Trophoblast cell (in vitro differentiated cells and primary cell): ENCODE measurements around the gene HSPD1. TPM values are rescaled to one million over a fixed set of nuclear protein-coding genes. Genes with fewer than 3 reads are reported as not detected.

Source experiments
- DNase-seq, 2 donors: peaks; one replicate each; pipeline ENCODE4 v3.0.0-alpha.2; 2016
- H2AFZ ChIP-seq: 2 replicates; pipeline ENCODE4 v1.6.1; 2013; ENCODE audit warnings: low read length, moderate library complexity, mild to moderate bottlenecking; ENCODE audit not compliant: insufficient read depth, poor library complexity
- H2AK5ac ChIP-seq: 2 replicates; pipeline ENCODE4 v1.6.1; 2013; ENCODE audit warnings: mild to moderate bottlenecking, low read length
- H2BK120ac ChIP-seq: 2 replicates; pipeline ENCODE4 v1.6.1; 2013; ENCODE audit warnings: low read length, mild to moderate bottlenecking, moderate library complexity; ENCODE audit not compliant: insufficient read depth, poor library complexity
- H2BK12ac ChIP-seq: 2 replicates; pipeline ENCODE4 v1.6.1; 2013; ENCODE audit warnings: mild to moderate bottlenecking, low read length, moderate library complexity
- H2BK5ac ChIP-seq: 2 replicates; pipeline ENCODE4 v1.6.1; 2013; ENCODE audit warnings: low read length, low read depth, moderate library complexity, mild to moderate bottlenecking; ENCODE audit not compliant: poor library complexity
- H3K14ac ChIP-seq: 2 replicates; pipeline ENCODE4 v1.6.1; 2013; ENCODE audit warnings: mild to moderate bottlenecking, low read length
- H3K18ac ChIP-seq: 2 replicates; pipeline ENCODE4 v1.6.1; 2013; ENCODE audit warnings: mild to moderate bottlenecking, low read length
- H3K23ac ChIP-seq: 2 replicates; pipeline ENCODE4 v1.6.1; 2013; ENCODE audit warnings: low read length
- H3K27ac ChIP-seq: 2 replicates; pipeline ENCODE4 v1.5.1; 2013; ENCODE audit warnings: low read depth, mild to moderate bottlenecking, inconsistent platforms, low read length, moderate library complexity
- H3K27me3 ChIP-seq: 2 replicates; pipeline ENCODE4 v1.6.1; 2013; ENCODE audit warnings: inconsistent platforms, mild to moderate bottlenecking, low read length, moderate library complexity; ENCODE audit not compliant: insufficient read depth
- H3K36me3 ChIP-seq, 2 experiments: 1 replicate in 1 of 2; 2 replicates in 1 of 2; pipeline ENCODE4 v1.6.1; 2013; ENCODE audit warnings: low read length in 2 of 2, mild to moderate bottlenecking in 2 of 2, moderate library complexity in 1 of 2; ENCODE audit not compliant: insufficient read depth in 2 of 2, control insufficient read depth in 1 of 2
- H3K4ac ChIP-seq: 2 replicates; pipeline ENCODE4 v1.6.1; 2013; ENCODE audit warnings: low read depth, mild to moderate bottlenecking, low read length, moderate library complexity
- H3K4me1 ChIP-seq, 2 experiments: 1 replicate in 1 of 2; 2 replicates in 1 of 2; pipeline ENCODE4 v1.6.1; 2013; ENCODE audit warnings: low read length in 2 of 2, mild to moderate bottlenecking in 2 of 2, moderate library complexity in 1 of 2; ENCODE audit not compliant: insufficient read depth in 2 of 2, control insufficient read depth in 1 of 2
- H3K4me2 ChIP-seq: 2 replicates; pipeline ENCODE4 v1.6.1; 2013; ENCODE audit warnings: inconsistent platforms, mild to moderate bottlenecking, low read length, moderate library complexity
- H3K4me3 ChIP-seq: 2 replicates; pipeline ENCODE4 v1.5.1; 2013; ENCODE audit warnings: mild to moderate bottlenecking, low read depth, low read length, inconsistent platforms
- H3K79me1 ChIP-seq: one replicate; pipeline ENCODE4 v1.6.1; 2013; ENCODE audit warnings: low read length
- H3K79me2 ChIP-seq: 2 replicates; pipeline ENCODE4 v1.6.1; 2013; ENCODE audit warnings: low read length, mild to moderate bottlenecking; ENCODE audit not compliant: control insufficient read depth, insufficient read depth, poor library complexity
- H3K9ac ChIP-seq: 2 replicates; pipeline ENCODE4 v1.6.1; 2013; ENCODE audit warnings: mild to moderate bottlenecking, low read length
- H3K9me3 ChIP-seq: 2 replicates; pipeline ENCODE4 v1.6.1; 2013; ENCODE audit warnings: low read depth, mild to moderate bottlenecking, control low read depth, inconsistent platforms, low read length; ENCODE audit not compliant: insufficient read depth
- H4K12ac ChIP-seq: 2 replicates; pipeline ENCODE4 v1.6.1; 2013; ENCODE audit warnings: low read depth, mild to moderate bottlenecking, low read length, moderate library complexity
- H4K8ac ChIP-seq: 2 replicates; pipeline ENCODE4 v1.6.1; 2013; ENCODE audit warnings: low read depth, mild to moderate bottlenecking, low read length, moderate library complexity
- H4K91ac ChIP-seq: one replicate; pipeline ENCODE4 v1.6.1; 2013; ENCODE audit warnings: low read depth, mild to moderate bottlenecking, low read length, moderate library complexity
- WGBS: extraction: QIAGEN DNeasy Blood & Tissue Kit; methylation state at CpG from one replicate; pipeline ENCODE4 v1.1.7; 2013; ENCODE audit warnings: missing lambda C conversion rate; ENCODE audit not compliant: insufficient read length, insufficient coverage; ENCODE audit errors: extremely low coverage; 5-methylcytosine and 5-hydroxymethylcytosine counted together
- polyA plus RNA-seq: library from polyadenylated mRNA; stranded (reverse); fragments of 200-250 nt; gene quantifications from 2 replicates; pipeline ENCODE4 v1.2.3, GENCODE V29; 2013

HSPD1 gene
- polyA plus RNA-seq = 159 and 161 TPM in 2 replicates

DNA sequence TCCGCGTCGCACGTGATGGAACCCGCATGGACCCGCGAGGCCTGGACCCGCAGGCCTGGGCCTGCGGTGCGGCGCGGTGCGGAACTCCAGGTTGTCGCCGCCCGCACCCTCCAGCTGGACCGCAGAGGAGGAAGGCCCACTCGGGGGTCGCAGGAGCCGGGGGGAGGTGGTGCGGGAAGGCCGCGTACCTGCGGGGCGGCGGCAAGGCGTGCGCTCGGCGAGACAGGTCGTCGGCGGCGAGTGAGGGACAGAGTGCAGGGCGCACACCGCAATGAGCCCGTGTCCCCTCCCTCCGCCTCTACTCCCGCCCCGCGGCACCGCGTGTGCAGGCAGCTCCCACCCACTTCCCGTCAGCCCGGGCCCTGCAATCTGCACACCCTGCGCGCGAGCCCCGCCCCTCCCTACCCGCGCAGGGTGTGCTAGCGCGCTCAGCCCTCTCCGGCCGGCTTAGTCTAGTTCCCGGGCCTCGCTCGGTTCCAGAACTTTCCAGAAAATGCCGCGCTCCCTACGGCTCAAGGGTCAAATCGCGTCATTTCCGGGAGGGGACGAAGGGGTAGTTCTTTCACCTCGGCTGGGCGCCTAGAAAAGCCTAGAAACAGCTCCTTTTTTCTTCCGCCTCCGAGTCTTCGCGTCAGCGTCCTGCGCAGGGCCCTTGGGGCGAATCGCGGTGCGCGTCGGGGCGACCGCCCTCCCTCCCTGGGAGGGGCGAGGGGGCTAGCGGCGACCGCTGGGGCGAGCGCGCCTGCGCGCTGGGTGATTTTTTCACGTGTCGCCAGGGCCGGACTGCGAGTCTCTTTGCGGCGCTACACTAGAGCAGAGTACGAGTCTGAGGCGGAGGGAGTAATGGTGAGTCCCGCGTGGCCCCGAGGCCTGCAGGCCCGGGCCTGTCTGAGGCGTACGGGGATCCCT, at the start of gene HSPD1, which contains the start of gene HSPE1:
Gene HSPD1 (minus strand): TSS at position 247 of the 909 bp plus-strand sequence. CDS start 992 bp downstream, outside the sequence.
Gene HSPE1 (plus strand): TSS at position 786 of the 909 bp plus-strand sequence. CDS start 58 bp downstream, at position 844.
- peak within 1 kb of the TSS; percentile 74 for H4K8ac ChIP-seq
- no peak within 1 kb of the TSS for H2BK12ac ChIP-seq
- H3K18ac ChIP-seq = peak within 1 kb of the TSS; percentile 71
- H3K27me3 ChIP-seq = no peaks in the 10 kb centered on the region
- H3K14ac ChIP-seq = peak within 1 kb of the TSS; percentile 79
- peak within 1 kb of the TSS; percentile 75 for H3K4ac ChIP-seq
- H3K27ac ChIP-seq = peak within 1 kb of the TSS; percentile 90
- DNase-seq = peak; percentile 99 to 100
- H3K4me3 ChIP-seq = peak within 1 kb of the TSS; percentile 91
- no peaks in the 10 kb centered on the region for H3K9me3 ChIP-seq
- H2BK5ac ChIP-seq = peak within 1 kb of the TSS; percentile 71
- H3K79me2 ChIP-seq = peaks cover 20% of the 10 kb centered on the region
- H3K79me1 ChIP-seq = peaks cover 14% of the 10 kb centered on the region
- peak within 1 kb of the TSS; percentile 68 for H4K12ac ChIP-seq
- H3K9ac ChIP-seq = peak within 1 kb of the TSS; percentile 87
- no CpG with 5 or more reads among the region's 104 CpGs for WGBS
- peak within 1 kb of the TSS; percentile 83 for H4K91ac ChIP-seq
- peaks cover 0 to 3% of the 10 kb centered on the region in 2 experiments for H3K4me1 ChIP-seq
- peak within 1 kb of the TSS; percentile 88 for H3K4me2 ChIP-seq
- peak within 1 kb of the TSS; percentile 31 for H2AK5ac ChIP-seq
- peaks cover 12 to 20% of the 10 kb centered on the region in 2 experiments for H3K36me3 ChIP-seq
- no peak within 1 kb of the TSS for H3K23ac ChIP-seq
- peak within 1 kb of the TSS; percentile 85 for H2BK120ac ChIP-seq
- H2AFZ ChIP-seq = peak within 1 kb of the TSS; percentile 75

DNA sequence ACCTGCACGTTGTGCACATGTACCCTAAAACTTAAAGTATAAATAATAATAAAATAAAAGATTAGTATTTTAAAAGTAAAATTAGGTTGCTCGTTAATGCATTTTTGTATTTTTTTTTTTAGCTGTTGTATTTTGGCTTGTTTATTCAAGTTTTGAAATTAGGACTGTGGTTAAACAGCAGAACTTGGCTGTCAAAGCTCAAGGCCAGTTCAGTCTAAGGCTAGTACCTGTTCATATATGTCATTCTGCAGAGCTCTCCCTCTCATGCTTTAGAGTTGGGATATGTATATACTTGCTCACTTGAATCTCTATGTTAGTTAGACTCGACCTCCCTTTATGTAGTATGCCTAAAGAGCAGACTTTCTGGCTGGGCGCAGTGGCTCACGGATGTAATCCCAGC, 48.9 kb upstream of the HSPD1 start:
- Histone ChIP-seq H3K4me3 (no peak overlapping the region), H3K23ac (no peak overlapping the region), H2AFZ (no peak overlapping the region), H3K9me3 (no peaks in the 10 kb centered on the region), H3K79me2 (no peaks in the 10 kb centered on the region), H2BK120ac (no peak overlapping the region), H3K4me1 (no peaks in the 10 kb centered on the region), H3K9ac (no peak overlapping the region), H2BK5ac (no peak overlapping the region), H3K27me3 (no peaks in the 10 kb centered on the region), H3K18ac (no peak overlapping the region), H2AK5ac (no peak overlapping the region), H3K4me2 (no peak overlapping the region), H3K4ac (no peak overlapping the region), H2BK12ac (no peak overlapping the region), H3K27ac (no peak overlapping the region), H4K8ac (no peak overlapping the region), H4K91ac (no peak overlapping the region), H3K36me3 (peaks cover 13 to 15% of the 10 kb centered on the region in 2 experiments), H3K79me1 (no peaks in the 10 kb centered on the region), H3K14ac (no peak overlapping the region), H4K12ac (no peak overlapping the region)
- 100% methylated on average over 1 of the region's 5 CpGs for WGBS
- DNase-seq = no peak

DNA sequence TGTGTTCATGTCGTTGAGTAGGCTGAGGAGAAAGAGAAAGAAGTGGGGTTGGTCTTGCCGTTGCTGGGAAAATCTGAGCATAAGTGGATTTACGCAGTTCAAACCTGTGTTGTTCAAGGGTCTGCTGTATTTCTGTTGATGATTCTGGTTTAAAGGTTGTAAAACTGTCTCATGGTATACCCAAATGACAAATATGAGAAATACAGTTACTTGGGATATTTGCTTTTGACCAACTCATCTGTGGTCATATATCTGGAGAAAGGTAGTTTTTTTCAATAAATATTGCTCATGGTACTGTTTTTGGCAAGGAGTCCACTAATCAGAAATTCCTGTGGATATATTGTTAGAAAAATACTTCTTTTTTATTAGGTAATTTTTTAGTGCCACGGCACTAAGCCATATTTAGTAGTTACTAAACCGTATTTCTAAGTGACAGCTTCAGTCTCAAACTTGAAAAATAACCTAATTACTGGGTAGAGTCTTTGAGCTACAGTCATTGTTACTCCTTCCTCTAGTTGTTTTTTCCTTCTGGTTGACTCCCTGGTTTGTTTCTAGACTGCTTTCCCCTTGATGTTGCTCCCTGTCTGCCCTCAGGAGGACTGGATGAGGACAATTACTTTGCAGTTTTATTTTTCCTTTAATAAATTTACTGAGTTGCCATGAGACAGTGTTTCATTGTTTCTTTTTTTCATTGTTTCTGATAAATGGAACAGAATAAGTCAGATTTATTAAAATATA, 47.7 kb upstream of the HSPD1 start:
- no peak overlapping the region for H4K8ac ChIP-seq
- no peaks in the 10 kb centered on the region for H3K79me2 ChIP-seq
- H3K9ac ChIP-seq = no peak overlapping the region
- H3K14ac ChIP-seq = no peak overlapping the region
- no peak overlapping the region for H4K12ac ChIP-seq
- H2AK5ac ChIP-seq = no peak overlapping the region
- no CpG with 5 or more reads among the region's 5 CpGs for WGBS
- H3K4me1 ChIP-seq = no peaks in the 10 kb centered on the region
- no peak overlapping the region for H3K4ac ChIP-seq
- H3K4me3 ChIP-seq = no peak overlapping the region
- H3K9me3 ChIP-seq = no peaks in the 10 kb centered on the region
- H3K27me3 ChIP-seq = no peaks in the 10 kb centered on the region
- H3K18ac ChIP-seq = no peak overlapping the region
- no peak overlapping the region for H3K27ac ChIP-seq
- H2BK120ac ChIP-seq = no peak overlapping the region
- H3K36me3 ChIP-seq = peaks cover 15 to 18% of the 10 kb centered on the region in 2 experiments
- H3K79me1 ChIP-seq = no peaks in the 10 kb centered on the region
- H3K4me2 ChIP-seq = no peak overlapping the region
- H3K23ac ChIP-seq = no peak overlapping the region
- H2AFZ ChIP-seq = no peak overlapping the region
- no peak overlapping the region for H4K91ac ChIP-seq
- no peak overlapping the region for H2BK5ac ChIP-seq
- no peak for DNase-seq
- H2BK12ac ChIP-seq = no peak overlapping the region

DNA sequence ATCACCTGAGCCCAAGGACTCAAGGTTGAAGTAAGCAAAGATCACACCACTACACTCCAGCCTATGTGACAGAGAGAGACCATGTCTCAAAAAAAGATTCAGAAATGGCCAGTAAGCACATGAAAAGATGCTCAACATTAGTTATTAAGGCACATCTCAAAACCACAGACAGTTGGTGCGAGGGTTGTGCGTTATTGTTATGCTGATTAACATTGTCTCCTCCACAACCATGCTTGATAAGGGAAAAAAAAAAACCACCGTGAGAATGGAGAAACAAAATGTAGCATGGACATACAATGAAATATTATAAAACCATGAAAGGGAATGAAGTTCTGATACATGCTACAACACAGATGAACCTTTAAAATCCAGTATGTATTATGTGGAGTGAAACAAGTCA, 43.6 kb upstream of the HSPD1 start:
- Histone ChIP-seq H3K4me3 (no peak overlapping the region), H3K9me3 (no peaks in the 10 kb centered on the region), H3K14ac (no peak overlapping the region), H3K27ac (no peak overlapping the region), H4K8ac (no peak overlapping the region), H4K12ac (no peak overlapping the region), H3K79me2 (no peaks in the 10 kb centered on the region), H3K18ac (no peak overlapping the region), H3K27me3 (no peaks in the 10 kb centered on the region), H3K23ac (no peak overlapping the region), H4K91ac (no peak overlapping the region), H3K79me1 (no peaks in the 10 kb centered on the region), H3K9ac (no peak overlapping the region), H3K4me1 (no peaks in the 10 kb centered on the region), H3K4ac (peak overlapping the region; percentile 62), H2BK12ac (no peak overlapping the region), H3K36me3 (peaks cover 16 to 18% of the 10 kb centered on the region in 2 experiments), H2BK120ac (no peak overlapping the region), H3K4me2 (no peak overlapping the region), H2AFZ (no peak overlapping the region), H2AK5ac (no peak overlapping the region), H2BK5ac (no peak overlapping the region)
- no CpG with 5 or more reads among the region's 3 CpGs for WGBS
- DNase-seq = no peak
